KOPT-K1 (cell line): ENCODE results near the gene UNC13B.
"Not testable (repeated sequence)": the region's sequence is repeated elsewhere in the genome, so short reads cannot be mapped to it uniquely, and the experiment has no call there.

Experiments
- H3K27ac ChIP-seq: fragments of 200-600 bp; sonication (generic); 2 replicates; pipeline ENCODE4 v1.5.1; 2016; ENCODE audit warnings: antibody characterized with exemption, mild to moderate bottlenecking, low read depth, low read length; ENCODE audit not compliant: poor library complexity, severe bottlenecking
- H3K36me3 ChIP-seq: fragments of 200-600 bp; sonication (generic); 2 replicates; pipeline ENCODE4 v1.5.1; 2017; ENCODE audit warnings: antibody characterized with exemption, mild to moderate bottlenecking, low read length, moderate library complexity; ENCODE audit not compliant: insufficient read depth
- H3K9me3 ChIP-seq: fragments of 200-600 bp; sonication (generic); 2 replicates; pipeline ENCODE4 v1.5.1; 2017; ENCODE audit warnings: antibody characterized with exemption, low read length, mild to moderate bottlenecking; ENCODE audit not compliant: insufficient read depth, poor library complexity, severe bottlenecking

Gene UNC13B

DNA sequence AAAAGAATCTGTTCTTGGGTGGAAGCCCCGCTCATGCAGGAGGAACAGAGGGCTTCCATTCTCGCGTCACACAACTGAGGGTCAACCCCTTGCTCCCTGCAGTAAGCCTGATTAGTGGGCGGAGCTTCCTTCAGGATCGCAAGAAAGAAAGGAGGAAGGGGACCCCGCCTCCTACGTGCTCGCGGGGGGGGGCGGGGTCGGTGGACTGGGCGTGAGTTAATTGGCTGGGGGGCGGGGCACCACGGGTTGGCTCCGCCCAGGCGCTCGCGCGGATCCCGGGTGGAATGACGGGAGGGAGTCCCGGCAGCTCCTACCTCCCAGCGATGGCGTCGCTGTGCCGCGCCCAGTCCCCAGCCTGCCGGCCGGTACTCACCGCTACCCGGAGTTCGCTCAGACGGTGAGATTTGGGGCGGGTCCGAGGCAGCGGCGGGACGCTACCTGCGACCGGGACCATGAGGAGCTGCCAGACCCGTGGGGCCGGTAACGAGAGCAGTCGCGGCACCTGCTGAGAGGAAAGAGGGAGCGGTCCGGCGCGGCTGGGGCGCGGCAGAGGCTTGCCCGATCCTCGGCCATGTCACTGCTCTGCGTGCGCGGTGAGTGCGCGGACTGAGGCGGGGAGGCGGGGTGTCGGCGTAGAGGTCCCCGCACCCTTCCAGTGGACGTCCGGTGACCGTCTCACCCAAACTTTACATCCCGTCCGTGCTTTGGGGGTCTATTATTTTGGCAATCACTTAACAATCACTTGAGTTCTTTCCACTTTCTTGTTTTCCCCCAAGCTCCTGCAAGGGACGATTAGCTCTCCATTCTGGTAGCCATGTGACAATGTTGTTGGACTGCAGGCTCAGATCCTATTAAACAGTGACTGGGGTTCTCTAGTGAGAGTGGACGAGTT lies at the start of gene UNC13B:
Gene UNC13B (plus strand): TSS at position 297 of the 892 bp plus-strand sequence. CDS start 275 bp downstream, at position 572.
- Histone ChIP-seq H3K36me3 (no peaks in the 10 kb centered on the region), H3K27ac (no peak within 1 kb of the TSS), H3K9me3 (peaks cover 10% of the 10 kb centered on the region)

GRCh38 chr9:35112257-35113020 lies 49.4 kb upstream of the UNC13B start:
- Histone ChIP-seq H3K9me3 (no peaks in the 10 kb centered on the region), H3K36me3 (no peaks in the 10 kb centered on the region), H3K27ac (no peak overlapping the region)

DNA sequence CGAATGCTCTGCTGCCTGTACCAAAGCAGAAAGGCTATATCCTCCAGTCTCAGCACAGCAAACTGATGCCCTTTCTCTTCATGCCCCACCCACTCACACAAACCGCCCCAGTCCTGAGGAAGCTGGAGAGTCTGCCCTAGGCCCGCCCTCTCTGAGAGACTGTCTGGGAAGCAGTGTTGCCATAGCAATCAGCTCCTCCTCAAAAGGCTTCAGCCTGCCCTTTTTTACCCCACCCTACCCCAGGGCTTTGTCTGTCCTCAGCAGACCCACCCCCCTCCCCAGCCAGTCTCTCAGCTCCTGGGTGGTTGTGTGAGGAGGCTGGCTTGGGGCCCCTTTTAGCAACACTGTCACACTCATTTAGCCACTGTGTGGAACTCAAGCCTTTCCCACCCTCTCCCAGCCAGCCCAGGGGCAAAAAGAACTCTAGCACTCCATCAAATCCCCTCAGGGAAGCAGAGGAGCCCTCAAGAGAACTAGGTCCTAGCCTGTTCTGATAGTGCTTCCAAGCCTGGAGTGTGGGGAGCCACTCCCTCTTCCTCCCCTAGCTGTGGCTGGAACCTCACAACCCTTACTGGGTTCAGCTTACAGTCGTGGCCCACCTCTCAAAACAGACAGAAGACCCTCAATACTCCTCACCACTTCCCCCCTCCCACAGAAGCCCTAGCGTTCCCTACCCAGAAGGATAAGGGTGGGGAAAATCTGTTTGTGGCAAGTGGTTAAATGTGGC lies 47.5 kb upstream of the UNC13B start:
- H3K27ac ChIP-seq = peak overlapping the region; percentile 69

GRCh38 chr9:35114840-35115628 lies 46.8 kb upstream of the UNC13B start:
- peak overlapping the region; percentile 69 for H3K27ac ChIP-seq
- no peaks in the 10 kb centered on the region for H3K36me3 ChIP-seq
- H3K9me3 ChIP-seq = no peaks in the 10 kb centered on the region

More for the DNA sequence above, 47.5 kb upstream of the UNC13B start:
- Histone ChIP-seq H3K9me3 (no peaks in the 10 kb centered on the region), H3K36me3 (no peaks in the 10 kb centered on the region)

DNA sequence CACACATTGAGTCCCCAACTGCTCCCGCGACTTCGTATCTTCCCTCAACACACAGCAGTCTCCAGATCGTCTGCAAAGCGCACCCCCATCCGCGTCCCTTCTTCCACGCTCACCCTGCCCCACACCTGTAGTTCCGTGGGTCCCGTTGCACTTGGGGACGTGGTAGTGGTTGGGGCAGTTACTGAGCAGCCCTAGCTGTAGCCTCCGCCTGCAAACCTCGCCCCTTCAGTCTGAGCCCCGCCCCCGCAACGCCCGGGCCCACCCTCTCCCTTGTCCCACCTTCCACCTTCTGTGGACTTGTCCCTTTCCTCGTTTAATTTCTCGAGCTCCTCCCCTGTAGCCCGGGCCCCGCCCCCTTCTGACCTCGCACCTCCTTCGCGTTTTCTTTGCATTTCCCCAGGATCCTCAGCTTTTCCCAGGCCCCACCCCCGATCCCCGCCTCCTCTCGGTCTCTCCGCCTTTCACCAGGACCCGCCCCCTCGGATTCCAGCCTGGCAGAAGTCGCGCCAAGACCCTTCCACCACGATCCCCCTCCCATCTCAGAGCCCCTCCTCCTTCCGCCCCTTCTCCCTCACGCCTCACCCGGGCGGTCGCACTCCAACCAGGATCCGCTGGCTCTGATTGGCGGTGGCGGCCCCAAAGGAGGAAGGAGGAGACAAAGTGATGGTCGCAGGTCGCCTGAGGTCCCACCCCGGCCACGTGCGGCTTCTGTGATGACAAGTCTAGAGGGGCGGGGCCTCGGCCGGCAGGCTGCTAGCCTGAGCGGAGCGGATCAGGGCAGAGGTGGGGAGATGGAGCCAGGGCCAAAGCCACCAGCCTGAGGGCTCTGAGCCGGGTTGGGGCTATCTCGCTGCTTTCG lies 45.9 kb upstream of the UNC13B start, which contains the start of gene ATOSB:
Gene ATOSB (minus strand): TSS at position 183 of the 859 bp plus-strand sequence. CDS start 7,588 bp downstream, outside the sequence.
- H3K9me3 ChIP-seq = no peaks in the 10 kb centered on the region
- H3K27ac ChIP-seq = peak within 1 kb of the TSS; percentile 69
- H3K36me3 ChIP-seq = no peaks in the 10 kb centered on the region

DNA sequence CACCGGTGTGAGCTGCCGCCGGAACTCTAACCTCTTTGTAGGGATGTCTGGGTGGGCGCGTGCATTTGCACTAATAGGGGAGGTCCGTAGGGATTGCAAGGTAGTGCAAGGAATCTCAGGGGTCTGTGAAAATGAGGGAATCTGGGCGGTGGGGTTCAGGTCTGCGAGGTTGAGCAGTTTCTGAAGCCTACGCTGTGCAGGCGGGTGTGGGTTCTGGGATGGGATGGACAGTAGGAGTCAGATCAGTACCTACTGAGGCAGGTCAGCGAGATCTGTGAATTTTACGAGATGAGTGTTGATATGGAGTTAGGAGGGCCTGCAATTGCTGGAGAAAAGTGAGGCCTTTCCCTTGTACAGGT lies 45.3 kb upstream of the UNC13B start:
- Histone ChIP-seq H3K27ac (no peak overlapping the region), H3K9me3 (no peaks in the 10 kb centered on the region), H3K36me3 (no peaks in the 10 kb centered on the region)

DNA sequence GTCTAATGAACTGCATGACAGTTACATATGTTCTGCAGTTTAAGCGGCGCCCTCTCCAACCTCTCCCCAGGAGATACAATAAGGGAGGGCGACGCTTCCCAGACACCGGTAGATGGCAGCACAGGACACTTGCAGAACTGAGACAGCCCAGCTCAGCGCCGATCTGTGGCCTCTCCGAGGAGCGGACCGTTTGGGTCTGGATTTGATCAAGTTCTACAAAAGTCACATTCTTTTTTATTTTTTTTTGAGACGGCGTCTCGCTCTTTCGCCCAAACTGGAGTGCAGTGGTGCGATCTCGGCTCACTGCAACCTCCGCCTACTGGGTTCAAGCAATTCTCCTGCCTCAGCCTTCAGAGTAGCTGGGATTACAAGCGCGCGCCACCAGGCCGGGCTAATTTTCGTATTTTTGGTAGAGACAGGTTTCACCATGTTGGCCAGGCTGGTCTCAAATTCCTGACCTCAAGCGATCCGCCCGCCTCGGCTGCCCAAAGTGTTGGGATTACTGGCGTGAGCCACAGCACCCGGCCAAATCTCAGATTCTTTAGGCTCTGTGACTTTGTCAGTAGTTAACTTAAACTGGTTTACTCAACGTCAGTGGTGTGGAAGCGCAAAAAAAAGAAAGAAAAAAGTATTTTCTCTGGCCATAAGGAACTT lies 44.8 kb upstream of the UNC13B start:
- H3K9me3 ChIP-seq = no peaks in the 10 kb centered on the region
- no peaks in the 10 kb centered on the region for H3K36me3 ChIP-seq
- no peak overlapping the region for H3K27ac ChIP-seq

DNA sequence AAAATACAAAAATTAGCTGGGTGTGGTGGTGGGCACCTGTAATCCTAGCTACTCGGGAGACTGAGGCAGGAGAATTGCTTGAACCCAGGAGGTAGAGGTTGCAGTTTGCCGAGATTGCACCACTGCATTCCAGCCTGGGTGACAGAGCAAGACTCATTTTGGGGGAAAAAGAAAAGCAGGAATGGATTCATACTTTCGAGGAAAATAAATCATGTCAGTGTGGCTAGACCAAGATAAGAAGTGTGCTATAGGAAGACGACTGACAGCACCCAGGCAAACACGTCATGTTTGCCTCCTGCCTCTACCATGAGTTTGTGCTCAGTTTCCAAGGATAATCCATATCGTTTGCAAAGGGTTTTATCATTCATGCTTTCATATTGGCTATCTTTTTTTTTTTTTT lies 26.9 kb upstream of the UNC13B start:
- Histone ChIP-seq H3K27ac (no peak overlapping the region), H3K36me3 (no peaks in the 10 kb centered on the region), H3K9me3 (peaks cover 24% of the 10 kb centered on the region)

GRCh38 chr9:35135988-35136387 lies 25.8 kb upstream of the UNC13B start:
- no peak overlapping the region for H3K27ac ChIP-seq
- no peaks in the 10 kb centered on the region for H3K36me3 ChIP-seq
- H3K9me3 ChIP-seq = peaks cover 21% of the 10 kb centered on the region

- Histone ChIP-seq H3K36me3 (no peaks in the 10 kb centered on the region), H3K27ac (no peak overlapping the region), H3K9me3 (peaks cover 22% of the 10 kb centered on the region)
These were observed 24.9 kb upstream of the UNC13B start for GRCh38 chr9:35136866-35137265.

DNA sequence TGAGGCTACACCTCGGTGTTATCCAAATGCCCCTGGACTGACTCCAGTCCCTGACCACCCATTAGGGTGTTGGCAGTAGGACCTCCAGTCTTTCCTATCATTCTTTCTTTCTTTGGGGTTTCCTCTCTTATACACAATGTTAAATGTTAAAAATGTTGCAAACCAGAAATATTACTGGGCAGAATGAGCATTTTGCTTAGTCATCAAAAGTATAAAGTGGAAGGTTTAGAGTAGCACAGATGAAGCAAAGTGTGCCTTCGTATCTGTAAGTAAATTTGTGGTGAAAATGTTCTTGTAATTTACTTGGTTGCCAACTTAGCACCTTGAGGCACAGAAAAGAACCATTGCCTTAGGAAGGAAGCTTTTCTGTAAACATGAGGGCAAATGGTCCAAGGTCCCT lies 21.7 kb upstream of the UNC13B start:
- Histone ChIP-seq H3K36me3 (no peaks in the 10 kb centered on the region), H3K27ac (no peak overlapping the region), H3K9me3 (peaks cover 22% of the 10 kb centered on the region)

GRCh38 chr9:35142037-35142436 lies 19.8 kb upstream of the UNC13B start:
- Histone ChIP-seq H3K9me3 (peaks cover 23% of the 10 kb centered on the region), H3K36me3 (no peaks in the 10 kb centered on the region), H3K27ac (no peak overlapping the region)

DNA sequence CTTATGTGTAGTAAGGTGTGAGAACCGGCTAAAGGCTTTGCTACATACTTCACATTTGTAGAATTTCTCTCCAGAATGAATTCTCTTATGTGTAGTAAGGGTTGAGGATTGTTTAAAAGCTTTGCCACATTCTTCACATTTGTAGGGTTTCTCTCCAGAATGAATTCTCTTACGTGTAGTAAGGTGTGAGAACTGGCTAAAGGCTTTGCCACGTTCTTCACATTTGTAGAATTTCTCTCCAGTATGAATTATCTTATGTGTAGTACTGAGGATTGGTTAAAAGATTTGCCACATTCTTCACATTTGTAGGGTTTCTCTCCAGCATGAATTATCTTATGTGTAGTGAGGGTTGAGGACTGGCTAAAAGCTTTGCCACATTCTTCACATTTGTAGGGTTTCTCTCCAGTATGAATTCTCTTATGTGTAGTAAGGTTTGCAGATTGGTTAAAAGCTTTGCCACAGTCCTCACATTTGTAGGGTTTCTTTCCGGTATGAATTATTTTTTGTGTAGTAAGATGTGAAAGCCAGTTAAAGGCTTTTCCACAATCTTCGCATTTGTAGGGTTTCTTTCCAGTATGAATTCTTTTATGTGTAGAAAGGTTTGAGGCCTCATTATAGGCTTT lies 13.8 kb upstream of the UNC13B start:
- H3K27ac ChIP-seq, H3K36me3 ChIP-seq: not testable (repeated sequence)
- H3K9me3 ChIP-seq = peaks cover 41% of the 10 kb centered on the region
